Nephron progenitor cell (in vitro differentiated cells): ENCODE results near the gene FAM216B.
"Not testable (repeated sequence)": the region's sequence is repeated elsewhere in the genome, so short reads cannot be mapped to it uniquely, and the experiment has no call there.

Experiments used
- DNase-seq: peaks from one replicate; pipeline ENCODE4 v3.0.0; 2021
- H3K27ac Mint-ChIP-seq: 2 replicates; pipeline ENCODE4 v1.8.0; 2021; ENCODE audit warnings: mild to moderate bottlenecking, moderate library complexity, mixed read lengths
- H3K27me3 Mint-ChIP-seq: 2 replicates; pipeline ENCODE4 v1.8.0; 2021; ENCODE audit warnings: mild to moderate bottlenecking, low read depth, mixed read lengths; ENCODE audit not compliant: poor library complexity
- H3K36me3 Mint-ChIP-seq: 2 replicates; pipeline ENCODE4 v1.8.0; 2021; ENCODE audit warnings: low read depth, mixed read lengths
- H3K4me1 Mint-ChIP-seq: 2 replicates; pipeline ENCODE4 v1.8.0; 2021; ENCODE audit warnings: mixed read lengths
- H3K4me3 Mint-ChIP-seq: 2 replicates; pipeline ENCODE4 v1.8.0; 2021; ENCODE audit warnings: mild to moderate bottlenecking, moderate library complexity, mixed read lengths
- H3K9me3 Mint-ChIP-seq: 2 replicates; pipeline ENCODE4 v1.8.0; 2021; ENCODE audit warnings: mild to moderate bottlenecking, moderate library complexity, mixed read lengths
- CTCF ChIP-seq: fragments of 200-600 bp; sonication (generic); IDR thresholded peaks from 2 replicates; pipeline ENCODE4 v1.5.0; 2021; ENCODE audit warnings: antibody characterized with exemption

FAM216B gene

DNA sequence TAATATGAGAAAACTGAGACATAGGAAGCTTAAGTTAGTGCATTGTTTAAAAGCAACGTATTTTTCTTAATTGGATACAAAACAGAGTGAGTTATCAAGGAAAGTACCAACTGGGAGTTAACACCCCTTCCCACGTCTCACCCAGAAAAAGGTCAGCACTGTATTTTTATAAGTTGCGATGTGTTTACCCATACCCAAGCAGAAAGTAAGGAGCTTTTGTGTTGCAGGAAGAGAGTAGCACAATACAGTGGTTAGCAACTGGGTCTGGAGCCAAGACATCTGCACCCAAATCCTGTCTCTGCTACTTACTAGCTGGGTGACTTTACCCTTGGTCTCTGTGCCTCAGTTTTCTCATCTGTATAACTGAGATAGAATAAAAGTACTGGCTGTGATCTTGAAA, 34.3 kb downstream of the FAM216B start:
- H3K36me3 Mint-ChIP-seq: peaks cover 19% of the 10 kb centered on the region
- DNase-seq: no peak
- H3K9me3 Mint-ChIP-seq: peaks cover 34% of the 10 kb centered on the region
- no peak overlapping the region for H3K4me3 Mint-ChIP-seq
- no peak for TF ChIP-seq CTCF
- H3K27ac Mint-ChIP-seq: no peak overlapping the region
- H3K27me3 Mint-ChIP-seq: peaks cover 5% of the 10 kb centered on the region
- H3K4me1 Mint-ChIP-seq: peaks cover 8% of the 10 kb centered on the region

GRCh38 chr13:42816538-42816937, 35.2 kb downstream of the FAM216B start:
- Mint-ChIP-seq H3K4me3 (no peak overlapping the region), H3K27ac (no peak overlapping the region)
- DNase-seq: no peak

DNA sequence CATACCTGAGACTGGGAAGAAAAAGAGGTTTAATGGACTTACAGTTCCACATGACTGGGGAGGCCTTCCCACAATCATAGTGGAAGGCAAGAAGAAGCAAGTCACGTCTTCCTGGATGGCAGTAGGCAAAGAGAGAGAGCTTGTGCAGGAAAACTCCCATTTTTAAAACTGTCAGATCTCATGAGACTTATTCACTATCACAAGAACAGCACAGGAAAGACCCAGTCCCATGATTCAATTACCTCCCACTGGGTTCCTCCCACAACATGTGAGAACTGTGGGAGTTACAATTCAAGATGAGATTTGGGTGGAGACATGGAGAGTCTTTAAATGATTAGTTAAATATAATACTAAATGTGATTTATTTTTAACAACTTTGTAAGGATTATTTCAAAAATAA, 38.3 kb downstream of the FAM216B start:
- H3K4me3 Mint-ChIP-seq, H3K27me3 Mint-ChIP-seq, DNase-seq, H3K27ac Mint-ChIP-seq: not testable (repeated sequence)
- H3K9me3 Mint-ChIP-seq: peaks cover 30% of the 10 kb centered on the region
- H3K4me1 Mint-ChIP-seq: peaks cover 18% of the 10 kb centered on the region
- H3K36me3 Mint-ChIP-seq: peaks cover 19% of the 10 kb centered on the region

More at GRCh38 chr13:42816538-42816937, 35.2 kb downstream of the FAM216B start:
- H3K27me3 Mint-ChIP-seq: no peaks in the 10 kb centered on the region
- peaks cover 19% of the 10 kb centered on the region for H3K36me3 Mint-ChIP-seq
- peaks cover 30% of the 10 kb centered on the region for H3K9me3 Mint-ChIP-seq
- peaks cover 16% of the 10 kb centered on the region for H3K4me1 Mint-ChIP-seq
- no peak for TF ChIP-seq CTCF

DNA sequence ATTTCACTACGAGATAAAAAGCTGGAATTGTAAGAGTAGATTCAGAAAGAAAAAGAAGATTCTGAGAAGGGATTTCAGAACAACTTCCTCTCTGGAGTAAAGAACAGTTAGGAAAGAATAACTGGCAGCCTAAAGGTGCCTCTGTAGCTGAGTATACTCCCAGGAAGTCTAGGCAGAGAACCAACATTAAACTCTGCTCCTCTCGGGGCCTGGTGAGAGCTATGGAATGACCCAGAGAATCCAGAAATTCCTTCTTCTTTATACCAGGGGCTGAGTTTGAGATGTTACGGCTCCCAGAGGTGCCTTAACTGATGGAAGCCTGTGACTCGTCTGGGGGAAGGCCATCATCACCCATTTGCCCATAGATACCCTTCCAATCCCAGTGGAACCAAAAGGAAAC, 39.1 kb downstream of the FAM216B start:
- Mint-ChIP-seq H3K27me3 (no peaks in the 10 kb centered on the region), H3K27ac (no peak overlapping the region), H3K9me3 (peaks cover 30% of the 10 kb centered on the region), H3K36me3 (peaks cover 19% of the 10 kb centered on the region), H3K4me3 (no peak overlapping the region), H3K4me1 (peaks cover 18% of the 10 kb centered on the region)
- TF ChIP-seq CTCF: no peak
- DNase-seq: no peak

DNA sequence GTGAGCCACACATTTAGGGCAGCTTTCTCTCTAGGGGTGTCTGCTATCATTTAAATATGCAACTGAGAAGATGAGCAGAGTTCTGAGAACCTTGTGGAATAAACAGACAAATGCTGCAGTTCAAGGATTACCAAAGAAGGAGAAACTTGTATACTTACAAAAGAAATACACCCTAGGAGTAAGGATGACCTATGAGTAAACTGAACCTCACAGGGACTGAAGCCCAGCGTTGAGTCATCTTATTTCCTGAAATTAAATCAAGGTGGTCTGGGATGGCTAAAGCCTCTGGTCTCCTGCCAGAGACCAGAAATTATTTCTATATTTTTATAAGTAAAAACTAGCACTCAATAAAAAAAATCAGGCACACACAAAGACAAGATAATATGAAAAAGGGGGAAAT, 40.1 kb downstream of the FAM216B start:
- peaks cover 30% of the 10 kb centered on the region for H3K9me3 Mint-ChIP-seq
- no peaks in the 10 kb centered on the region for H3K27me3 Mint-ChIP-seq
- H3K4me1 Mint-ChIP-seq: peaks cover 18% of the 10 kb centered on the region
- H3K27ac Mint-ChIP-seq: no peak overlapping the region
- DNase-seq: no peak
- H3K4me3 Mint-ChIP-seq: no peak overlapping the region
- peaks cover 19% of the 10 kb centered on the region for H3K36me3 Mint-ChIP-seq
- TF ChIP-seq CTCF: no peak

- peaks cover 17% of the 10 kb centered on the region for H3K4me1 Mint-ChIP-seq
- H3K27me3 Mint-ChIP-seq: no peaks in the 10 kb centered on the region
- no peaks in the 10 kb centered on the region for H3K9me3 Mint-ChIP-seq
- no peak overlapping the region for H3K27ac Mint-ChIP-seq
- no peak overlapping the region for H3K4me3 Mint-ChIP-seq
- DNase-seq: no peak
- TF ChIP-seq CTCF: no peak
- H3K36me3 Mint-ChIP-seq: no peaks in the 10 kb centered on the region
Measured at GRCh38 chr13:42832341-42833096, 51.1 kb downstream of the FAM216B start.
